T1000 (cell line): ENCODE data around the gene WDFY3.
"Not testable (repeated sequence)": the region's sequence is repeated elsewhere in the genome, so short reads cannot be mapped to it uniquely, and the experiment has no call there.

ENCODE experiments used
- DNase-seq: peaks from one replicate; lab custom pipeline; 2025; ENCODE audit warnings: mixed read lengths; lab: John Stamatoyannopoulos, UW

WDFY3 gene

GRCh38 chr4:84673475-84674240 is 292.8 kb downstream of the WDFY3 start:
- DNase-seq = no peak

- no peak for DNase-seq
Measured at GRCh38 chr4:84672177-84672576, 294.3 kb downstream of the WDFY3 start.

- DNase-seq = no peak
Measured at GRCh38 chr4:84669201-84669600, 297.3 kb downstream of the WDFY3 start.

- no peak for DNase-seq
Measured at GRCh38 chr4:84666439-84666838, 300.1 kb downstream of the WDFY3 start.

- not testable (repeated sequence) for DNase-seq
Measured at GRCh38 chr4:84664767-84665166, 301.7 kb downstream of the WDFY3 start.

GRCh38 chr4:84661191-84661939 is 305.1 kb downstream of the WDFY3 start:
- no peak for DNase-seq

GRCh38 chr4:84660606-84661005 is 305.9 kb downstream of the WDFY3 start:
- DNase-seq = no peak

GRCh38 chr4:84652478-84652877 is 314.0 kb downstream of the WDFY3 start:
- no peak for DNase-seq

- no peak for DNase-seq
Measured at GRCh38 chr4:84651499-84651898, 315.0 kb downstream of the WDFY3 start.

- no peak for DNase-seq
Measured at GRCh38 chr4:84648863-84649647, 317.4 kb downstream of the WDFY3 start.

- DNase-seq = no peak
Measured at GRCh38 chr4:84648178-84648577, 318.3 kb downstream of the WDFY3 start.

GRCh38 chr4:84647312-84647884 is 319.1 kb downstream of the WDFY3 start:
- no peak for DNase-seq

- no peak for DNase-seq
Measured at GRCh38 chr4:84644087-84644486, 322.4 kb downstream of the WDFY3 start.

GRCh38 chr4:84639145-84639544 is 327.3 kb downstream of the WDFY3 start:
- DNase-seq = no peak

GRCh38 chr4:84638092-84638491 is 328.4 kb downstream of the WDFY3 start:
- DNase-seq = no peak

GRCh38 chr4:84634961-84635360 is 331.5 kb downstream of the WDFY3 start:
- no peak for DNase-seq

- DNase-seq = no peak
Measured at GRCh38 chr4:84632092-84632491, 334.4 kb downstream of the WDFY3 start.

- DNase-seq = no peak
Measured at GRCh38 chr4:84631573-84631972, 334.9 kb downstream of the WDFY3 start.

- no peak for DNase-seq
Measured at GRCh38 chr4:84626673-84627072, 339.8 kb downstream of the WDFY3 start.

- no peak for DNase-seq
Measured at GRCh38 chr4:84623661-84624060, 342.8 kb downstream of the WDFY3 start.

GRCh38 chr4:84622959-84623358 is 343.5 kb downstream of the WDFY3 start:
- DNase-seq = no peak
